HEK293T (cell line): ENCODE measurements around the gene CTTNBP2.

Source experiments
- CTCF ChIA-PET: fragments of 350-600 bp; formaldehyde crosslinking; extraction: SDS; loops from one replicate; lab custom pipeline; 2021; ENCODE audit warnings: antibody characterized with exemption, inconsistent platforms; lab: Yijun Ruan, JAX
- POLR2A ChIA-PET: fragments of 350-600 bp; formaldehyde crosslinking; extraction: SDS; loops from one replicate; lab custom pipeline; 2020; ENCODE audit warnings: antibody characterized with exemption, inconsistent platforms; lab: Yijun Ruan, JAX
- DNase-seq: peaks from one replicate; pipeline ENCODE4 v3.0.0; 2012; ENCODE audit warnings: mixed read lengths; ENCODE audit errors: extremely low spot score
- ARNT ChIP-seq: fragments of 450-650 bp; IDR thresholded peaks from 2 replicates; pipeline ENCODE4 v1.6.1; 2017; ENCODE audit warnings: mild to moderate bottlenecking
- BHLHE40 ChIP-seq: fragments of 450-650 bp; IDR thresholded peaks from 2 replicates; pipeline ENCODE4 v1.6.1; 2016; ENCODE audit warnings: mild to moderate bottlenecking, moderate library complexity, borderline replicate concordance
- CTBP1 ChIP-seq: fragments of 450-650 bp; IDR thresholded peaks from 2 replicates; pipeline ENCODE4 v1.6.1; 2016; ENCODE audit warnings: borderline replicate concordance
- ELF4 ChIP-seq: fragments of 450-650 bp; IDR thresholded peaks from 2 replicates; pipeline ENCODE4 v1.6.1; 2017; ENCODE audit warnings: antibody characterized with exemption
- FOXA1 ChIP-seq: fragments of 450-650 bp; IDR thresholded peaks from 2 replicates; pipeline ENCODE4 v1.6.1; 2016; ENCODE audit warnings: mild to moderate bottlenecking
- FOXK2 ChIP-seq: fragments of 450-650 bp; IDR thresholded peaks from 2 replicates; pipeline ENCODE4 v1.6.1; 2016; ENCODE audit warnings: mild to moderate bottlenecking
- FOXM1 ChIP-seq: fragments of 450-650 bp; IDR thresholded peaks from 2 replicates; pipeline ENCODE4 v1.6.1; 2017; ENCODE audit warnings: mild to moderate bottlenecking, borderline replicate concordance
- HDGF ChIP-seq: fragments of 450-650 bp; IDR thresholded peaks from 2 replicates; pipeline ENCODE4 v1.6.1; 2017; ENCODE audit warnings: antibody characterized with exemption, borderline replicate concordance
- L3MBTL2 ChIP-seq: fragments of 450-650 bp; conservative IDR thresholded peaks from 2 replicates; pipeline ENCODE4 v1.6.1; 2016; ENCODE audit warnings: mild to moderate bottlenecking
- LEF1 ChIP-seq: fragments of 450-650 bp; IDR thresholded peaks from 2 replicates; pipeline ENCODE4 v1.6.1; 2017; ENCODE audit warnings: mild to moderate bottlenecking, borderline replicate concordance
- NFRKB ChIP-seq: fragments of 450-650 bp; IDR thresholded peaks from 2 replicates; pipeline ENCODE4 v1.6.1; 2016; ENCODE audit warnings: mild to moderate bottlenecking, moderate library complexity
- SP1 ChIP-seq: fragments of 450-650 bp; IDR thresholded peaks from 2 replicates; pipeline ENCODE4 v1.6.1; 2017
- SUZ12 ChIP-seq: fragments of 450-650 bp; IDR thresholded peaks from 2 replicates; pipeline ENCODE4 v1.6.1; 2016; ENCODE audit warnings: mild to moderate bottlenecking
- TARDBP ChIP-seq: fragments of 450-650 bp; IDR thresholded peaks from 2 replicates; pipeline ENCODE4 v1.6.1; 2016
- ZNF384 ChIP-seq: fragments of 450-650 bp; IDR thresholded peaks from 2 replicates; pipeline ENCODE4 v1.6.1; 2016
- TF ChIP-seq, protein P1 (sequence below): fragments of 450-650 bp; IDR thresholded peaks from 2 replicates; pipeline ENCODE4 v1.6.1; 2016

The CTTNBP2 gene

DNA sequence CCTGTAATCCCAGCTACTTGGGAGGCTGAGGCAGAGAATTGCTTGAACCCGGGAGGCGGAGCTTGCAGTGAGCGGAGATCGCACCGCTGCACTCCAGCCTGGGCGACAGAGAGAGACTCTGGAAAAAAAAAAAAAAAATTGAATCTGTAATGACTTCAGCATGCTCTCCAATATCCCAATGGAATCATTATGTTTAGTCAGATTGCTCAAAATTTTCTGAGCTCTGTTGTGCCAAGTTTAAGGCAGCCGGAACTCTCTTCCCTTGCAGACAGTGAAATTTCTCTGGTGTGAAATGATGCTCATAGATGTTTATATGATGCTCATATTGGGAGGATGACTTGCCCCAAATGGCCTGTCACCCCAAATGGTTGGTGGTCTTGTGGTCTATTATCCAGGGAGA lies 180.9 kb downstream of the CTTNBP2 start:
- TF ChIP-seq BHLHE40, result no peak
- TF ChIP-seq, protein P1, sequence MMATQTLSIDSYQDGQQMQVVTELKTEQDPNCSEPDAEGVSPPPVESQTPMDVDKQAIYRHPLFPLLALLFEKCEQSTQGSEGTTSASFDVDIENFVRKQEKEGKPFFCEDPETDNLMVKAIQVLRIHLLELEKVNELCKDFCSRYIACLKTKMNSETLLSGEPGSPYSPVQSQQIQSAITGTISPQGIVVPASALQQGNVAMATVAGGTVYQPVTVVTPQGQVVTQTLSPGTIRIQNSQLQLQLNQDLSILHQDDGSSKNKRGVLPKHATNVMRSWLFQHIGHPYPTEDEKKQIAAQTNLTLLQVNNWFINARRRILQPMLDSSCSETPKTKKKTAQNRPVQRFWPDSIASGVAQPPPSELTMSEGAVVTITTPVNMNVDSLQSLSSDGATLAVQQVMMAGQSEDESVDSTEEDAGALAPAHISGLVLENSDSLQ, result no peak
- TF ChIP-seq L3MBTL2, result no peak
- no peak for TF ChIP-seq ELF4
- no peak for TF ChIP-seq SP1
- TF ChIP-seq NFRKB, result no peak
- TF ChIP-seq TARDBP, result no peak
- TF ChIP-seq ZNF384, result no peak
- no peak for TF ChIP-seq HDGF
- no peak for TF ChIP-seq CTBP1
- TF ChIP-seq FOXK2, result no peak
- no peak for TF ChIP-seq FOXA1
- no peak for TF ChIP-seq LEF1
- no peak for TF ChIP-seq ARNT
- TF ChIP-seq SUZ12, result no peak
- no peak for TF ChIP-seq FOXM1
- no peak for DNase-seq
- CTCF ChIA-PET, result no interaction called here
- POLR2A ChIA-PET, result no interaction called here

DNA sequence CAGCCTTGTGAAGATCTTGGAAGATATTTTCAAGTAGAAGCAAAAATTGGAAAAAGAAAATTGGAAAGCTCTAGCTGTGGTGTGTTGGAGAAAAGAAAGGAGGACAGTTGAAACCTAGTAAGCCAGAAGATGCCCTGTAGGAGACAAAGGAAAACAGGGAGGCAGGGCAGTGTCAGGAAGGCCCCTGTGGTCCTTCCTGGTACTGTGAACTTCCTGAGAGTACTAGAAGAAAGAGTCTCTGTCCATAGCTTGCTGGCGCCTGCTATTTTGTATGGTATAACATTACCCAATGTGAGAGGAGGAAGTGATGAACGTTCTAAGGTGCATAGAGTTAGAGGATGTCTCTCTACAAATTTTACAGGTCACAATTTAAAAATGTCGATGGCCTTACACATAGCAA lies 183.1 kb downstream of the CTTNBP2 start:
- POLR2A ChIA-PET, result no interaction called here
- DNase-seq, result no peak
- CTCF ChIA-PET, result no interaction called here
- no peak for TF ChIP-seq CTBP1
- no peak for TF ChIP-seq ZNF384
- TF ChIP-seq SP1, result no peak
- no peak for TF ChIP-seq SUZ12
- TF ChIP-seq HDGF, result no peak
- TF ChIP-seq FOXA1, result no peak
- TF ChIP-seq FOXM1, result no peak
- no peak for TF ChIP-seq ELF4
- no peak for TF ChIP-seq L3MBTL2
- TF ChIP-seq TARDBP, result no peak
- TF ChIP-seq, protein P1, result no peak
- TF ChIP-seq FOXK2, result no peak
- TF ChIP-seq LEF1, result no peak

DNA sequence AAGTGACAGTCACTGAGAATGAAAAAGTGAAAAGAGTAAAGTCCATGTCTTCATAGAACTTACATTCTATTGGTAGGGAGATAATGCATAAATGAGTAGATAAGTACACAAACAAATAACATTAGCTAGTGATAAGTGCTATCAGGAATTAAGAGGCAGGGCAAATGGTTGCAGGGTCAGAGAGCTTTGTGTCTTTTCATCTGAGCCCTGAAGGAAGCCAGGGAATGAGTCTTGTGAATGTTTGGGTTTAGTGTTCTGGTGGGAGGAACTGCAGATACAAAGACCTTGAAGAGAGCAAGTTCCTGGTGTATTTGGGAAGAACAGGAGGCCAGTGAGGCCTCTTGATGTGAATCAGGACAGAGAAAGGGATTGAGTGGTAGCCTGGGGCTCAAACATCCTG lies 183.8 kb downstream of the CTTNBP2 start:
- no peak for DNase-seq
- TF ChIP-seq L3MBTL2 (no peak), BHLHE40 (no peak), NFRKB (no peak), ARNT (no peak), SP1 (no peak), SUZ12 (no peak), HDGF (no peak), ELF4 (no peak), TARDBP (no peak), FOXA1 (no peak), CTBP1 (no peak), FOXM1 (no peak), FOXK2 (no peak), LEF1 (no peak), ZNF384 (no peak)
- TF ChIP-seq, protein P1, result no peak
- ChIA-PET POLR2A (no interaction called here), CTCF (no interaction called here)

DNA sequence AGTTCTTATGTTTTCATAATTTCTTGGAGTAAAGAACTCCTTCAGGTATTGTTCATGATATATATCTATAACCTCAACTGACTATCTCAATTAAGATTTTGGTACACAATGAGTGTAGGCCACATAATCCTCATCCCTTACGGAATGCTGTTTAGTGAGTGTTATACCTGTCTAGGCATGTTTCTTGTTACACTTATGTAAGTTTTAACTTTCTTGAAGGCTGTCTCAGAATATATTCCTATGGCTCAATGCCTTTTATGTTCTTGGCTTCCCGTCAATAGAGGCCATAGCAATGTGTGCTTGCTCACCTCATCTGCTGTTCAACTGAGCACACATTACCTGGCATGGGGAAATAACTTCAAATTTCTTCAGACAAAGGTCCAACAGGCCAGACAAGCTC lies 185.1 kb downstream of the CTTNBP2 start:
- no peak for DNase-seq
- ChIA-PET CTCF (no interaction called here), POLR2A (no interaction called here)
- TF ChIP-seq NFRKB, result no peak
- TF ChIP-seq SP1, result no peak
- no peak for TF ChIP-seq ELF4
- no peak for TF ChIP-seq ZNF384
- no peak for TF ChIP-seq BHLHE40
- TF ChIP-seq CTBP1, result no peak
- no peak for TF ChIP-seq HDGF
- no peak for TF ChIP-seq TARDBP

DNA sequence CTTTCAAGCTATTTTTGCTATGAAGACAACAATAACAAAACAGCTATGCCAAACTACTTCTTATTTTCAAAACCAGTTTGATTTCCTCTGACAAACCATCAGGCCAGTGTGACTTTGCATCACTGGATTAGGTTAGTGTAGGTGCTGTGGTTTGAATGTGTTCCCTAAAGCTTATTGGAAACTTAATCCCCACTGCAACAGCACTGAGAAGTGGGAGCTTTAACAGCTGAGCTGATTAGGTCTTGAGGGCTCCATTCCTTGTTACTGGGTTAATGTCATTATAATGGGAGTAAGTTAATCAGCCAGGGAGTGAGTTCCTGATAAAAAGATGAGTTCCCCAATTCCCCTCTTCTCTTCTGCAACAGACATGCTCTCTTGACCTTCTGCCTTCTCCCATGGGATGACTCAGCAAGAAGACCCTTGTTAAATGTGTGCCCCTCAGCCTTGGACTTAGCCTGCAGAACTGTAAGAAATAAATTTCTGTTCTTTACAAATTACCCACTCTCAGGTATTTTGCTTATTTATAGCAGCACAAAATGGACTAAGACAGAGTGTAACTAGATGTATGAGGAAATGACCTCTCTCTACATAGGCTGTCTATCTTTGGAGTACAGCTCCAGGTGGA lies 186.8 kb downstream of the CTTNBP2 start:
- POLR2A ChIA-PET, result no interaction called here

DNA sequence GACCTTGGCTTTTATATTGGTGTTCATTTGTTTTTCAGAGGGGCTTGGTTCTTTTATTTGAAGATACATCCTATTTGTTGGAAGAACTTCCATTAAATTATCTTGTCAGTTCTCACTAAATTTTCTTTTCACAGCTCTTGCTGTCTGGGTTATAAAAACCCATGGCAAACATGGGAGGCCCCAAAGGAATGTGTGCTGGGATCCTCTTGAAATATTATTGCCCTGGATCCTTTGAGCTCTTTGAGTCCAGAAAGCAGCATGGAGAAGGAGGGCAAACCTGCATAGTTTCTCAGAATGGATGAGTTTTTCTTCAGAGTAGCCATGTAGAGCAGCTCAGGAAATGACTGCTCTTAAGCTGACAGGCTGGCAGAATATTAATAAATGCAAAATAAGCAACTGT lies 187.4 kb downstream of the CTTNBP2 start:
- ChIA-PET CTCF (no interaction called here), POLR2A (no interaction called here)
- no peak for DNase-seq
- TF ChIP-seq FOXA1, result no peak
- TF ChIP-seq CTBP1, result no peak
- no peak for TF ChIP-seq ARNT
- no peak for TF ChIP-seq ELF4
- no peak for TF ChIP-seq FOXK2
- no peak for TF ChIP-seq SP1
- TF ChIP-seq LEF1, result no peak
- TF ChIP-seq, protein P1, result no peak
- no peak for TF ChIP-seq SUZ12
- TF ChIP-seq L3MBTL2, result no peak

More for the DNA sequence above, 186.8 kb downstream of the CTTNBP2 start:
- TF ChIP-seq ARNT, result no peak
- TF ChIP-seq HDGF, result no peak
- no peak for TF ChIP-seq ZNF384
- no peak for TF ChIP-seq NFRKB
- DNase-seq, result no peak
- CTCF ChIA-PET, result no interaction called here
